K562 (cell line): ENCODE measurements around the gene GEMIN4. TPM values are rescaled to one million over a fixed set of nuclear protein-coding genes. Genes with fewer than 3 reads are reported as not detected.
A peak's percentile ranks its signal among the peaks of the same experiment; 100 is the strongest.

ENCODE experiments used
- ARHGAP35 ChIP-seq: fragments of 450-650 bp; IDR thresholded peaks from 2 replicates; pipeline ENCODE4 v1.6.1; 2018; ENCODE audit not compliant: partially characterized antibody
- ATF6 ChIP-seq: sonication (generic); formaldehyde crosslinking; IDR thresholded peaks from 2 replicates; pipeline ENCODE4 v1.4.0; 2020; ENCODE audit warnings: mild to moderate bottlenecking, missing genetic modification reagents
- CGGBP1 ChIP-seq: fragments of 250-450 bp; sonication (Bioruptor Pico); IDR thresholded peaks from 2 replicates; pipeline ENCODE4 v1.9.0; 2021; ENCODE audit warnings: mild to moderate bottlenecking
- CHD4 ChIP-seq: fragments of 200-600 bp; sonication (generic); IDR thresholded peaks from 3 replicates; pipeline ENCODE4 v1.6.1; 2012; ENCODE audit warnings: low read depth, mild to moderate bottlenecking, mixed read lengths, low read length, inconsistent platforms; ENCODE audit not compliant: insufficient read depth, insufficient replicate concordance, poor library complexity, severe bottlenecking
- HLTF ChIP-seq: fragments of 450-650 bp; IDR thresholded peaks from 2 replicates; pipeline ENCODE4 v1.6.1; 2016
- HNRNPLL ChIP-seq: fragments of 200-400 bp; formaldehyde crosslinking; IDR thresholded peaks from 2 replicates; pipeline ENCODE4 v1.6.1; 2017; ENCODE audit warnings: low read length, low read depth, mild to moderate bottlenecking; ENCODE audit not compliant: poor library complexity, severe bottlenecking
- L3MBTL2 ChIP-seq: fragments of 450-650 bp; IDR thresholded peaks from 2 replicates; pipeline ENCODE4 v1.6.1; 2016; ENCODE audit warnings: mild to moderate bottlenecking, moderate library complexity
- MAX ChIP-seq: sonication (generic); formaldehyde crosslinking; IDR thresholded peaks from 2 replicates; pipeline ENCODE4 v1.9.0; 2022; ENCODE audit warnings: mild to moderate bottlenecking, missing genetic modification reagents
- RBFOX2 ChIP-seq: fragments of 200-400 bp; formaldehyde crosslinking; IDR thresholded peaks from 2 replicates; pipeline ENCODE4 v1.6.1; 2017; ENCODE audit warnings: low read depth, mild to moderate bottlenecking, low read length, moderate library complexity
- RBM17 ChIP-seq: fragments of 200-400 bp; formaldehyde crosslinking; IDR thresholded peaks from 2 replicates; pipeline ENCODE4 v1.6.1; 2017; ENCODE audit warnings: low read depth, mild to moderate bottlenecking, low read length, borderline replicate concordance
- TARDBP ChIP-seq: fragments of 450-650 bp; IDR thresholded peaks from 2 replicates; pipeline ENCODE4 v1.6.1; 2016
- TCF7 ChIP-seq: sonication (generic); IDR thresholded peaks from 2 replicates; pipeline ENCODE4 v1.6.1; 2016; ENCODE audit warnings: antibody characterized with exemption, borderline replicate concordance
- YBX1 ChIP-seq: fragments of 450-650 bp; IDR thresholded peaks from 2 replicates; pipeline ENCODE4 v1.7.1; 2016; ENCODE audit warnings: mild to moderate bottlenecking
- ZMIZ1 ChIP-seq, 2 experiments: fragments of 150-350 bp in 1 of 2; IDR thresholded peaks; 2 replicates each; pipeline ENCODE4 v1.6.1; 2012 to 2016; ENCODE audit warnings: low read depth in 2 of 2, low read length in 2 of 2, mild to moderate bottlenecking in 1 of 2, moderate library complexity in 1 of 2
- ZNF740 ChIP-seq, 3 experiments: fragments of 200-800 bp in 1 of 3; sonication (Bioruptor generic) in 1 of 3; sonication (generic) in 1 of 3; formaldehyde crosslinking in 1 of 3; IDR thresholded peaks; 2 replicates each; pipeline versions ENCODE4 v1.6.1 to v1.8.0; 2016 to 2022; ENCODE audit warnings: mild to moderate bottlenecking in 2 of 3, missing compliant biosample characterization in 2 of 3, missing genetic modification characterization in 2 of 3, missing genetic modification reagents in 1 of 3
- ZSCAN32 ChIP-seq: fragments of 450-650 bp; formaldehyde crosslinking; IDR thresholded peaks from 2 replicates; pipeline ENCODE4 v1.4.0; 2020; ENCODE audit warnings: mild to moderate bottlenecking, moderate library complexity
- polyA plus RNA-seq, 8 experiments: library from polyadenylated mRNA; depleted of rRNA in 4 of 8; stranded (reverse) in 5 of 8; unstranded in 3 of 8; fragments of >200 nt; fragmentation: Nextera tagmentation in 2 of 8; fragmentation: Illumina TruSeq in 1 of 8; extraction: Ambion mirVana in 2 of 8; extraction: Trizol in 1 of 8; gene quantifications; 2 replicates each; pipeline versions ENCODE4 v1.2.1 to v1.2.3, GENCODE V29; 2011 to 2014; ENCODE audit warnings: inconsistent platforms in 1 of 8, missing spikeins in 1 of 8
- total RNA-seq, 7 experiments: library from RNA; depleted of rRNA in 6 of 7; stranded (reverse); fragments of >200 nt in 6 of 7; fragmentation: Illumina TruSeq in 2 of 7; extraction: Trizol in 2 of 7; gene quantifications; 2 replicates each; pipeline versions ENCODE4 v1.2.1 to v1.2.3, GENCODE V29; 2011 to 2021; ENCODE audit warnings: low replicate concordance in 1 of 7

Gene GEMIN4
- total and polyA plus RNA-seq, 9 of the 15 experiments (the other 6 are each of a cell fraction or from before 2014, with no cell fraction given): 1.8 to 42.5 (median 10.8) TPM

GRCh38 chr17:751269-752001 is 629 bp downstream of the GEMIN4 start (continued):
- no peak for TF ChIP-seq CHD4
- TF ChIP-seq RBM17: no peak
- peak; percentile 81 for TF ChIP-seq HNRNPLL
- peak; percentile 50; the same call in 1 of the 2 replicates for TF ChIP-seq ATF6 (CRISPR knock-in tag)
- no peak for TF ChIP-seq HLTF
- TF ChIP-seq CGGBP1 (CRISPR knock-in tag): no peak
- no peak for TF ChIP-seq YBX1
- TF ChIP-seq MAX (CRISPR knock-in tag): peak; percentile 81
- TF ChIP-seq ZSCAN32 (CRISPR knock-in tag): no peak
- TF ChIP-seq TCF7: no peak
- TF ChIP-seq ZNF740 (CRISPR knock-in tag; IDR thresholded peaks at IDR 0.05): no peak
- 0 out of 4 replicates have a peak, but pooled peaks of 1 of the 2 experiments have one; percentile 20 for TF ChIP-seq ZNF740 (tag; IDR thresholded peaks at IDR 0.05)
- peak; percentile 82; the same call in 1 of the 2 replicates for TF ChIP-seq L3MBTL2
- no peak for TF ChIP-seq TARDBP
- no peak for TF ChIP-seq ZMIZ1 (IDR thresholded peaks at IDR 0.05; ENCODE audit: low read depth in 2 of 2, low read length in 2 of 2)
- TF ChIP-seq RBFOX2: no peak
- no peak for TF ChIP-seq ARHGAP35
